Esophagus squamous epithelium (tissue), 5 donors: ENCODE measurements around the gene TPGS2. TPM values are rescaled to one million over a fixed set of nuclear protein-coding genes. Genes with fewer than 3 reads are reported as not detected.
"Not testable (repeated sequence)": the region's sequence is repeated elsewhere in the genome, so short reads cannot be mapped to it uniquely, and the experiment has no call there.

Experiments
- DNase-seq: peaks from one replicate; lab custom pipeline; 2025; lab: John Stamatoyannopoulos, UW
- H3K27ac ChIP-seq, 4 donors: fragments of 200-600 bp; sonication (generic); one replicate each; pipeline ENCODE4 v1.5.1; 2016 to 2019; ENCODE audit warnings: mild to moderate bottlenecking in 1 of 4
- H3K27me3 ChIP-seq, 4 donors: fragments of 200-600 bp; sonication (generic); 1 replicate in 3 of 4; 2 replicates in 1 of 4; pipeline versions ENCODE4 v1.5.1 to v1.6.0; 2017 to 2021; ENCODE audit warnings: antibody characterized with exemption in 1 of 4
- H3K36me3 ChIP-seq, 3 donors: fragments of 200-600 bp; sonication (generic); one replicate each; pipeline ENCODE4 v1.5.1; 2016 to 2019
- H3K4me1 ChIP-seq, 3 donors: fragments of 200-600 bp; sonication (generic); one replicate each; pipeline ENCODE4 v1.5.1; 2017 to 2019
- H3K4me3 ChIP-seq, 4 donors: fragments of 200-600 bp; sonication (generic); 1 replicate in 3 of 4; 2 replicates in 1 of 4; pipeline ENCODE4 v1.5.1; 2016 to 2019; ENCODE audit warnings: mild to moderate bottlenecking in 2 of 4, moderate library complexity in 1 of 4
- H3K9me3 ChIP-seq, 3 donors: fragments of 200-600 bp; sonication (generic); one replicate each; pipeline ENCODE4 v1.5.1; 2016 to 2019
- POLR2A ChIP-seq, 4 donors: fragments of 450-650 bp; IDR thresholded peaks; one replicate each; pipeline ENCODE4 v1.6.1; 2017; ENCODE audit warnings: antibody characterized with exemption in 4 of 4, mild to moderate bottlenecking in 4 of 4, moderate library complexity in 3 of 4
- WGBS, 2 donors: methylation state at CpG; one replicate each; pipeline ENCODE4 v1.1.5; 2018; 5-methylcytosine and 5-hydroxymethylcytosine counted together
- intact Hi-C: fragments of 100-400 bp; cut with DNase I; formaldehyde crosslinking; loops from one replicate; pipeline ENCODE4 v1.15.0; 2022
- total RNA-seq, 4 donors: library from RNA; depleted of rRNA; stranded (reverse); fragments of >200 nt; gene quantifications; one replicate each; pipeline ENCODE4 v1.1.0, GENCODE V29; 2016
- TF ChIP-seq, protein P1 (sequence below), 6 experiments: fragments of 450-650 bp in 4 of 6; fragments of 200-600 bp in 2 of 6; sonication (generic) in 2 of 6; IDR thresholded peaks; one replicate each; pipeline ENCODE4 v1.5.1; 2016 to 2019; ENCODE audit warnings: antibody characterized with exemption in 6 of 6, mild to moderate bottlenecking in 4 of 6, moderate library complexity in 4 of 6
- donor health status: DM: yes; HTN: yes; CAD: no.

The TPGS2 gene
- total RNA-seq, 4 donors from 2014 or later = 65.1 to 155 (median 105) TPM

DNA sequence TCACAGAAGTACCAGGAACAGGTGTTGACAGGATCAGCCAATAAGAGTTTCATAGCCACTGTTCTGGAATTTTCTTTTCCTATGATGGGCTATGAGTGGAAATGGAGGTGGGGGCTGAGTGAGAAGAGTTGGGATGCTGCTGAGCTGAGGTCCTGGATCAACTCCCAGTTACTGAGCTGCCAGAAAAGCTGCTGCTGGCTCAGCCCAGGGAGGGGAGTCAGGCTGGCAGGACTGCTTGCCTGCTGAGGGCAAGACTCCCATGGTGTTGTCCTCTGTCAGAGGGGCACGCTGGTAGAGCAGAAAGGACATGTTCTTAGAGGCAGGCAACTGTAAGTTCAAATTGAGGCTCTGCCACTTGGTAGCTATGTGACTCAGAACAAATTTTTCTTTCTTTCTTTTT, 11.8 kb downstream of the TPGS2 start:
- peaks cover 0 to 70% (median 0%) of the 10 kb centered on the region in 3 donors for H3K36me3 ChIP-seq
- peaks cover 0 to 17% (median 5%) of the 10 kb centered on the region in 3 donors for H3K4me1 ChIP-seq
- H3K27me3 ChIP-seq = no peaks in the 10 kb centered on the region
- intact Hi-C loops = no loop called here
- WGBS, 2 donors = 90 to 100% methylated on average over 1 of the region's 1 CpG
- no peak for TF ChIP-seq POLR2A (IDR thresholded peaks at IDR 0.05)
- TF ChIP-seq, protein P1, sequence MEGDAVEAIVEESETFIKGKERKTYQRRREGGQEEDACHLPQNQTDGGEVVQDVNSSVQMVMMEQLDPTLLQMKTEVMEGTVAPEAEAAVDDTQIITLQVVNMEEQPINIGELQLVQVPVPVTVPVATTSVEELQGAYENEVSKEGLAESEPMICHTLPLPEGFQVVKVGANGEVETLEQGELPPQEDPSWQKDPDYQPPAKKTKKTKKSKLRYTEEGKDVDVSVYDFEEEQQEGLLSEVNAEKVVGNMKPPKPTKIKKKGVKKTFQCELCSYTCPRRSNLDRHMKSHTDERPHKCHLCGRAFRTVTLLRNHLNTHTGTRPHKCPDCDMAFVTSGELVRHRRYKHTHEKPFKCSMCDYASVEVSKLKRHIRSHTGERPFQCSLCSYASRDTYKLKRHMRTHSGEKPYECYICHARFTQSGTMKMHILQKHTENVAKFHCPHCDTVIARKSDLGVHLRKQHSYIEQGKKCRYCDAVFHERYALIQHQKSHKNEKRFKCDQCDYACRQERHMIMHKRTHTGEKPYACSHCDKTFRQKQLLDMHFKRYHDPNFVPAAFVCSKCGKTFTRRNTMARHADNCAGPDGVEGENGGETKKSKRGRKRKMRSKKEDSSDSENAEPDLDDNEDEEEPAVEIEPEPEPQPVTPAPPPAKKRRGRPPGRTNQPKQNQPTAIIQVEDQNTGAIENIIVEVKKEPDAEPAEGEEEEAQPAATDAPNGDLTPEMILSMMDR (IDR thresholded peaks at IDR 0.05) = no peak
- no peak for DNase-seq
- H3K4me3 ChIP-seq = no peak overlapping the region
- H3K9me3 ChIP-seq = no peaks in the 10 kb centered on the region
- no peak overlapping the region for H3K27ac ChIP-seq

DNA sequence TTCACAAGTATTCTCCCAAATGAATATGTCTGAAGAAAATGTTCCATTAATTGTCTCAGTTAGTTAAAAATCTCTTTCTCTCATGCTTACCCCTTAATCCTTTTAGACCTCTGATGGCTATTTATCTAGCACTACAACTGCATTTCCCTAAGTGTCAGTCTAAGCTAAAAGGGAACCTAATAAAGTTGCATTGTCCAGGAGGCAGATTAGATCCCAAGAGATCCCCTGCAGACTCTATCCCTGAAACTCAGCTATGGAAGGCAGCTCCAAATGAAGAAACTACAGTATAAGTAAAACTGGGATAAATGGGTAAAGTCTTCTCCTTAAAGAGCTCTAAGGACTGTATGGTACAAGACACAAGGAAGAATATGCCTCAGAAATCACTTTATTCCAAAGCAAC, 12.7 kb downstream of the TPGS2 start:
- DNase-seq, H3K9me3 ChIP-seq, intact Hi-C loops: not testable (repeated sequence)

DNA sequence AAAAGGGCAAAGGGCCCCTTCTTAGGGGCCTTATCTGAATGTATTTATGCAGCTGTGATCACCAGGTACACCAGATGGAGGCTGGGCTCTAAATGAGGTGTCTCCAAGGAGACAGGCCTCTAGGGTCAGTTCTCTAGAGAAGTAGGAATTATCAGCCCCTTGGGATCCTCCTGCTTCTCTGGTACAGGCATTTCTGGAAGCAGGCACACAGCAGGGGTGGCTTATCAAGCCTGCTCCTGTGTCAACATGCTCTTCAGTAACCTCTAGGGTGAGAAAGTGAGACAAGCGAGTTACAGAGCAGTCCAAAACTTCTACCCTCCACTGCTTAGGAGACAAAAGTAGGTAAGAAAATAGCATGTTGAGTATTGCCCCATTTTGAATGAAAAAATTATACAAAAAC, 13.8 kb downstream of the TPGS2 start:
- H3K27me3 ChIP-seq = no peaks in the 10 kb centered on the region
- no peak for DNase-seq
- peaks cover 0 to 30% (median 9%) of the 10 kb centered on the region in 3 donors for H3K4me1 ChIP-seq
- H3K9me3 ChIP-seq = no peaks in the 10 kb centered on the region
- no peak overlapping the region for H3K27ac ChIP-seq
- 0 to 55% methylated on average over 1 of the region's 1 CpG for WGBS, 2 donors
- peaks cover 0 to 85% (median 0%) of the 10 kb centered on the region in 3 donors for H3K36me3 ChIP-seq
- TF ChIP-seq, protein P1 (IDR thresholded peaks at IDR 0.05) = no peak
- TF ChIP-seq POLR2A (IDR thresholded peaks at IDR 0.05) = no peak
- intact Hi-C loops = no loop called here
- H3K4me3 ChIP-seq = no peak overlapping the region

More for the DNA sequence above, 12.7 kb downstream of the TPGS2 start:
- not testable (repeated sequence) for H3K27ac ChIP-seq, H3K4me3 ChIP-seq, H3K27me3 ChIP-seq
- Histone ChIP-seq H3K4me1 (peaks cover 0 to 25% (median 5%) of the 10 kb centered on the region in 3 donors), H3K36me3 (peaks cover 0 to 79% (median 0%) of the 10 kb centered on the region in 3 donors)

DNA sequence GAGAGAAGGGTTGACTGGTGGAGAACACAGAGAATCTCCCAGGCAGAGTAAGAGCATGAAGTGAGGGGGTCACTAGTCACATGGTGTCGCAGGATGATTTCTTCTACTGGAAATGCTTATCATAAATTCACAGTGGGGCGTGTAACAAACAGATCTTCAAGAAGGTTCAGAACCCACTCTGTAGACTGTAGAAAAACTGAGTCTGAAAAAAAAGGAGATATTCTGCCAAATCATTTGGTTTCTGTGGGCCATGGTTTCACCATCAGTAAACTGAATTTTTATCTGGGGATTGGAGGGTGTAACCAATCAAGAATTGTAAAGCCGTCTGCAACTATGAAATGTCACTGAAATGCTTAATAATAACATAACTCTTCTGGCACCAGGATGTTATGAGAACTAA, 15.0 kb downstream of the TPGS2 start:
- intact Hi-C loops = no loop called here
- DNase-seq = no peak

DNA sequence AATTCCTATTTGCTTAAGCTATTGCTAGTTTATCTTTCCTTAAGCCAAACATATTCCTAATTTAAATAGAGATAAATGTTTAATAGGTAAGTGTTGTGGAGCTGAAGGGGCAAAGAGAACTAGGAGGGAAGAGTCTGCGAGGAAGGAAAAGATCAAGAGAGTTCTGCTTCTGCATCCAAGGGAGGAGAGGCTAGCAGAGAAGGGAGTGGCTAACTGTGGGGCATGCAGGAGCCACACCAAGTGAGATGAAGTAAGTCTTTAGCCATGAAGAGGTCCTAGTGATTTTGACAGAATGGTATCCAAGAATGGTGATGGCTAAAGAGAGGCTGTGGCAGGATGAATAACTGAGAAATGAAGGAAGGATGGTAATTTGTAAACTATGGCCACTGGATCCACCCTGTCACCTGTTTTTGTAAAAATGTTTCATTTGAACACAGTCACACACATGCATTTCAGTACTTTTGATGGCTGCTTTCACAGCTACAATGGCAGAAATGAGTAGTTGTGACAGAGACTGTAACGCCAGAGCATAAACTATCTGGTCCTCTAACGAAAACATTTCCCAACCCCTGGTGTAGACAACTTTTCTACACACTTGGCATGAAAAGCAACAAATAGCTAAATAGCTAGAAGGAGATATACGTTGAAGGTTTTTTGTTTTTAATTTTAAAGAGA, 15.6 kb downstream of the TPGS2 start:
- 71 to 91% methylated on average over 4 of the region's 4 CpGs for WGBS, 2 donors

More for the DNA sequence above, 15.0 kb downstream of the TPGS2 start:
- Histone ChIP-seq H3K36me3 (peaks cover 0 to 83% (median 0%) of the 10 kb centered on the region in 3 donors), H3K27ac (peak overlapping the region in 3 of 4 donors; percentile 43 to 77 (median 61)), H3K27me3 (no peaks in the 10 kb centered on the region), H3K9me3 (no peaks in the 10 kb centered on the region), H3K4me3 (no peak overlapping the region), H3K4me1 (peaks cover 3 to 35% (median 9%) of the 10 kb centered on the region in 3 donors)
- 87 to 92% methylated on average over 3 of the region's 3 CpGs for WGBS, 2 donors
- TF ChIP-seq, protein P1 (IDR thresholded peaks at IDR 0.05) = no peak
- no peak for TF ChIP-seq POLR2A (IDR thresholded peaks at IDR 0.05)

More for the DNA sequence above, 15.6 kb downstream of the TPGS2 start:
- TF ChIP-seq, protein P1 (IDR thresholded peaks at IDR 0.05) = no peak
- TF ChIP-seq POLR2A (IDR thresholded peaks at IDR 0.05) = no peak
- peaks cover 3 to 35% (median 9%) of the 10 kb centered on the region in 3 donors for H3K4me1 ChIP-seq
- peaks cover 0 to 79% (median 0%) of the 10 kb centered on the region in 3 donors for H3K36me3 ChIP-seq
- no peak for DNase-seq
- no peak overlapping the region for H3K4me3 ChIP-seq
- intact Hi-C loops = no loop called here
- H3K27ac ChIP-seq = peak overlapping the region in 3 of 4 donors; percentile 43 to 77 (median 61)
- no peaks in the 10 kb centered on the region for H3K9me3 ChIP-seq
- H3K27me3 ChIP-seq = no peaks in the 10 kb centered on the region
